ENCODE data around the gene PTPRG. TPM values are rescaled to one million over a fixed set of nuclear protein-coding genes. Genes with fewer than 3 reads are reported as not detected.

The PTPRG gene
- total and polyA plus RNA-seq, 10 of the 15 experiments (the other 5 are each of a cell fraction or from before 2014, with no cell fraction given): 0.29 to 20.7 (median 1.4) TPM

GRCh38 chr3:61580982-61581643, 19.7 kb downstream of the PTPRG start (continued):
- TF ChIP-seq BCLAF1 (IDR thresholded peaks at IDR 0.05) (no peak), NR2C1 (IDR thresholded peaks at IDR 0.05) (no peak), FOS (IDR thresholded peaks at IDR 0.05; ENCODE audit: borderline replicate concordance, extremely low read depth, insufficient read length) (no peak)

- intact Hi-C loops (cut with micrococcal nuclease; ENCODE audit: unreplicated experiment): no loop called here
- ATAC-seq (no peak), DNase-seq (ENCODE audit: low read depth, low spot score) (no peak), FAIRE-seq (no peak)
- 14% methylated on average over 4 of the region's 4 CpGs for WGBS (ENCODE audit: insufficient coverage, insufficient replicate concordance, low lambda C conversion rate, missing lambda C conversion rate)
- ChIA-PET RAD21 (ENCODE audit: unreplicated experiment) (no interaction called here), POLR2A (interaction anchor here (0.6 kb wide), 1 partner anchor 484 kb away, joined by 6 read pairs; no protein-coding TSS in a partner anchor), CTCF (interaction anchor here (1.5 kb wide), 1 partner anchor 47 kb away, joined by 3 read pairs; no protein-coding TSS in a partner anchor), SMC1A (ENCODE audit: uncharacterized antibody, unreplicated experiment) (interaction anchor here (1.0 to 1.7 kb wide), 4 partner anchors 10 to 276 kb away, joined by 3 to 5 read pairs (median 4); no protein-coding TSS in a partner anchor)
- Histone ChIP-seq H3K79me2 (ENCODE audit: control insufficient read depth, insufficient read depth, low read length) (no peaks in the 10 kb centered on the region), H3K27me3 (replicated peaks in 1 of 2; ENCODE audit: control insufficient read depth in 2 of 2, insufficient read depth in 2 of 2, low read length in 1 of 2) (peaks cover 0 to 4% of the 10 kb centered on the region in 2 experiments; a peak in 1 of 4 replicates), H3K27ac (ENCODE audit: control insufficient read depth, insufficient read depth) (no peak overlapping the region), H3K4me3 (no peak overlapping the region), H3K4me2 (ENCODE audit: control insufficient read depth, insufficient read depth) (no peak overlapping the region), H4K20me1 (ENCODE audit: control insufficient read depth, insufficient read depth) (no peaks in the 10 kb centered on the region), H2AFZ (ENCODE audit: control insufficient read depth, low read depth, low read length) (no peak overlapping the region), H3K9me3 (replicated peaks; ENCODE audit: control insufficient read depth, insufficient read depth, low read length) (no peaks in the 10 kb centered on the region), H3K9ac (ENCODE audit: control insufficient read depth, insufficient read depth, low read length) (no peak overlapping the region), H3K36me3 (ENCODE audit: control insufficient read depth in 2 of 2, insufficient read depth in 2 of 2, low read length in 1 of 2) (no peaks in the 10 kb centered on the region), H3K4me1 (ENCODE audit: control insufficient read depth, insufficient read depth, low read length) (no peaks in the 10 kb centered on the region)
- TF ChIP-seq USF1 (IDR thresholded peaks at IDR 0.05; ENCODE audit: borderline replicate concordance, extremely low read length, insufficient read depth, low read depth, low read length) (no peak), ZNF217 (IDR thresholded peaks at IDR 0.05) (no peak), SMAD1 (IDR thresholded peaks at IDR 0.05; ENCODE audit: low read depth, partially characterized antibody) (no peak), NFYB (IDR thresholded peaks at IDR 0.05; ENCODE audit: insufficient read depth, low read depth, low read length) (no peak), SKIL (IDR thresholded peaks at IDR 0.05; ENCODE audit: low read depth, poor library complexity, severe bottlenecking) (no peak), MXI1 (IDR thresholded peaks at IDR 0.05; ENCODE audit: low read depth, low read length) (no peak), WRNIP1 (IDR thresholded peaks at IDR 0.05; ENCODE audit: borderline replicate concordance, low read depth, low read length) (no peak), JUND (IDR thresholded peaks at IDR 0.05; ENCODE audit: low read depth, low read length) (no peak), ELK1 (IDR thresholded peaks at IDR 0.05; ENCODE audit: low read depth, low read length) (no peak), TBL1XR1 (IDR thresholded peaks at IDR 0.05; ENCODE audit: low read depth, low read length) (no peak), POU2F2 (IDR thresholded peaks at IDR 0.05; ENCODE audit: borderline replicate concordance, low read depth, low read length) (no peak), RAD21 (IDR thresholded peaks at IDR 0.05; ENCODE audit: insufficient read depth, low read depth, low read length) (no peak)
- in situ Hi-C loops (cut with MboI): no loop called here
- BruUV-seq (replicated peaks): no TSS peak
These were observed 20.9 kb downstream of the PTPRG start for GRCh38 chr3:61582287-61582686.
